Ovary (tissue), 3 donors: ENCODE data around the gene FBXO38.

Experiments used
- EP300 ChIP-seq: sonication (generic); formaldehyde crosslinking; IDR thresholded peaks from one replicate; pipeline ENCODE4 v1.6.1; 2017; ENCODE audit warnings: antibody characterized with exemption
- POLR2A ChIP-seq: fragments of 450-650 bp; IDR thresholded peaks from one replicate; pipeline ENCODE4 v1.6.1; 2017; ENCODE audit warnings: antibody characterized with exemption, mild to moderate bottlenecking, moderate library complexity
- TF ChIP-seq, protein P1 (sequence below), 3 donors: fragments of 450-650 bp in 2 of 3; fragments of 200-600 bp in 1 of 3; IDR thresholded peaks; one replicate each; pipeline versions ENCODE4 v1.5.1 to v1.8.0; 2016 to 2022; ENCODE audit warnings: antibody characterized with exemption in 3 of 3, mild to moderate bottlenecking in 1 of 3
- donor health status: DM: no; HTN: no; CAD: no.

DNA sequence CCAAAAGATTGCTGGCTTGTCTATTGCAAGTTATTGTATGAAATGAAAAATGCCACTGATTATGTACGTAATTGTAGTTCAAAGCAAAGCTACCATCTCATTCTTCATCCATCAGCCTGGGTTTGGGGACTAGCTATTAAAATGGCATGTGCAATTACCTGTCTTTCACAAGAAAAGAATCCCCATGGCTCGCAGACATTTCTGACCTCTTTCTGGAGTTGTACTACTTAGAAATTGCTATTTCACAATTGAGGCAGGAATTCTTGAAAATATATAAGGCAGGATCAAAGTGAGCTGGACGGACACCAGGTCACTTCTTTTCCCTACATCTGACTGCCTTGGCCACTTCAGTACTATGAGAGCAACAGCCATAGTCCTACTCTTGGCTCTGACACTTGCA lies 48.5 kb upstream of the FBXO38 start, which contains the start of gene SPINK9:
- TF ChIP-seq, protein P1, sequence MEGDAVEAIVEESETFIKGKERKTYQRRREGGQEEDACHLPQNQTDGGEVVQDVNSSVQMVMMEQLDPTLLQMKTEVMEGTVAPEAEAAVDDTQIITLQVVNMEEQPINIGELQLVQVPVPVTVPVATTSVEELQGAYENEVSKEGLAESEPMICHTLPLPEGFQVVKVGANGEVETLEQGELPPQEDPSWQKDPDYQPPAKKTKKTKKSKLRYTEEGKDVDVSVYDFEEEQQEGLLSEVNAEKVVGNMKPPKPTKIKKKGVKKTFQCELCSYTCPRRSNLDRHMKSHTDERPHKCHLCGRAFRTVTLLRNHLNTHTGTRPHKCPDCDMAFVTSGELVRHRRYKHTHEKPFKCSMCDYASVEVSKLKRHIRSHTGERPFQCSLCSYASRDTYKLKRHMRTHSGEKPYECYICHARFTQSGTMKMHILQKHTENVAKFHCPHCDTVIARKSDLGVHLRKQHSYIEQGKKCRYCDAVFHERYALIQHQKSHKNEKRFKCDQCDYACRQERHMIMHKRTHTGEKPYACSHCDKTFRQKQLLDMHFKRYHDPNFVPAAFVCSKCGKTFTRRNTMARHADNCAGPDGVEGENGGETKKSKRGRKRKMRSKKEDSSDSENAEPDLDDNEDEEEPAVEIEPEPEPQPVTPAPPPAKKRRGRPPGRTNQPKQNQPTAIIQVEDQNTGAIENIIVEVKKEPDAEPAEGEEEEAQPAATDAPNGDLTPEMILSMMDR (IDR thresholded peaks at IDR 0.05), result no peak
- no peak for TF ChIP-seq POLR2A
- TF ChIP-seq EP300, result no peak
